HL-60 (cell line): ENCODE results near the gene XPNPEP1.
A peak's percentile ranks its signal among the peaks of the same experiment; 100 is the strongest.

Experiments
- DNase-seq, 2 experiments: peaks; one replicate each; pipeline ENCODE4 v3.0.0-alpha.2; 2010 to 2020; ENCODE audit warnings: low read depth in 1 of 2, low spot score in 1 of 2
- H3K27ac ChIP-seq: fragments of 250-450 bp; sonication (Bioruptor Pico); replicated peaks from 2 replicates; pipeline ENCODE4 v1.5.1; 2020; ENCODE audit warnings: mild to moderate bottlenecking, moderate library complexity
- H3K27me3 ChIP-seq: fragments of 250-450 bp; sonication (Bioruptor Pico); 2 replicates; pipeline ENCODE4 v1.5.1; 2021; ENCODE audit warnings: mild to moderate bottlenecking, moderate library complexity; ENCODE audit not compliant: insufficient read depth, poor library complexity, severe bottlenecking
- H3K4me3 ChIP-seq: replicated peaks from 2 replicates; pipeline ENCODE4 v1.5.1; 2011; ENCODE audit warnings: mild to moderate bottlenecking, control low read depth, low read length; ENCODE audit not compliant: insufficient read depth
- GABPA ChIP-seq: IDR thresholded peaks from 2 replicates; pipeline ENCODE4 v1.6.1; 2012; ENCODE audit warnings: low read depth
- POLR2AphosphoS5 ChIP-seq: IDR thresholded peaks from 2 replicates; pipeline ENCODE4 v1.6.1; 2012; ENCODE audit warnings: low read depth
- REST ChIP-seq: IDR thresholded peaks from 2 replicates; pipeline ENCODE4 v1.6.1; 2012; ENCODE audit warnings: low read depth; ENCODE audit not compliant: insufficient replicate concordance
- SPI1 ChIP-seq: IDR thresholded peaks from 2 replicates; pipeline ENCODE4 v1.6.1; 2012; ENCODE audit warnings: low read depth, mild to moderate bottlenecking, borderline replicate concordance
- TF ChIP-seq, protein P1 (sequence below): IDR thresholded peaks from one replicate; pipeline ENCODE4 v1.5.1; 2011; ENCODE audit warnings: low read length, control low read depth, inconsistent platforms; ENCODE audit not compliant: insufficient read depth

XPNPEP1 gene

GRCh38 chr10:109926061-109926745, 2.9 kb upstream of the XPNPEP1 start:
- H3K27me3 ChIP-seq, result no peaks in the 10 kb centered on the region
- H3K27ac ChIP-seq, result no peak overlapping the region
- TF ChIP-seq, protein P1, sequence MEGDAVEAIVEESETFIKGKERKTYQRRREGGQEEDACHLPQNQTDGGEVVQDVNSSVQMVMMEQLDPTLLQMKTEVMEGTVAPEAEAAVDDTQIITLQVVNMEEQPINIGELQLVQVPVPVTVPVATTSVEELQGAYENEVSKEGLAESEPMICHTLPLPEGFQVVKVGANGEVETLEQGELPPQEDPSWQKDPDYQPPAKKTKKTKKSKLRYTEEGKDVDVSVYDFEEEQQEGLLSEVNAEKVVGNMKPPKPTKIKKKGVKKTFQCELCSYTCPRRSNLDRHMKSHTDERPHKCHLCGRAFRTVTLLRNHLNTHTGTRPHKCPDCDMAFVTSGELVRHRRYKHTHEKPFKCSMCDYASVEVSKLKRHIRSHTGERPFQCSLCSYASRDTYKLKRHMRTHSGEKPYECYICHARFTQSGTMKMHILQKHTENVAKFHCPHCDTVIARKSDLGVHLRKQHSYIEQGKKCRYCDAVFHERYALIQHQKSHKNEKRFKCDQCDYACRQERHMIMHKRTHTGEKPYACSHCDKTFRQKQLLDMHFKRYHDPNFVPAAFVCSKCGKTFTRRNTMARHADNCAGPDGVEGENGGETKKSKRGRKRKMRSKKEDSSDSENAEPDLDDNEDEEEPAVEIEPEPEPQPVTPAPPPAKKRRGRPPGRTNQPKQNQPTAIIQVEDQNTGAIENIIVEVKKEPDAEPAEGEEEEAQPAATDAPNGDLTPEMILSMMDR, result no peak
- TF ChIP-seq SPI1 (no peak), GABPA (no peak), POLR2AphosphoS5 (no peak), REST (no peak)
- DNase-seq, result no peak
- H3K4me3 ChIP-seq, result no peak overlapping the region

DNA sequence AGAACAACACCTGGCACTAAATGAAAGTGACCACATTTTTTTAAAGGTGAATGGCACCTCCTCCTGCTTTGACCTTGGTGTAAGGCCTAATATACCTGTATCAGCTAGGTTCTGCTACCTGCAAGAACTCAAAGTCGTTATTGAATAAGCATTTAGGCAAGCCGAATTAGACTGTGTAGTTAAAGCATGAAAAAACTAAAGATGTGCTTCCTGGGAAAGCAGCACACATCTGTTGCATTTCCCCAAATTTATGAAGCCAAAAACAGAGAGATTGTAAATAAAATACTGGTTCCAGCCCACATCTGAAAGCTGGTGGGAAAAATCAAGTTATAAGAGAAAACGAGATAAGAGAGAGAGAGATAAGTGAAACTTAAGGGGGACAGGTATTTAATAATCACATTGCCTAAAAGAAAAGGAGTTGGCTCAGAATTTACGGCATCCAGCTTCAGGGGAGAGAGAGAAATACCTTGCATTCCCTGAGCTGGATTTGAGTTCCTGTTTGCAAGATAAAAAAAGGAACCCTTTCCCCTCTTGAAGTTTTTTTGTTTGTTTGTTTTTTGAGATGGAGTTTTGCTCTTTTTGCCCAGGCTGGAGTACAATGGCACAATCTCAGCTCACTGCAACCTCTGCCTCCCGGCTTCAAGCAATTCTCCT, 1.8 kb upstream of the XPNPEP1 start:
- TF ChIP-seq GABPA (no peak), SPI1 (peak; percentile 8; the same call in 1 of the 2 replicates)
- TF ChIP-seq, protein P1, result no peak
- Histone ChIP-seq H3K27ac (no peak overlapping the region), H3K4me3 (no peak overlapping the region), H3K27me3 (no peaks in the 10 kb centered on the region)
- DNase-seq, result no peak

GRCh38 chr10:109924087-109924486, 776 bp upstream of the XPNPEP1 start:
- Histone ChIP-seq H3K4me3 (no peak overlapping the region), H3K27ac (no peak overlapping the region; the same call in 1 of the 2 replicates)

More at GRCh38 chr10:109924087-109924486, 776 bp upstream of the XPNPEP1 start:
- H3K27me3 ChIP-seq, result no peaks in the 10 kb centered on the region
- TF ChIP-seq POLR2AphosphoS5 (no peak), GABPA (no peak), REST (no peak), SPI1 (no peak)
- TF ChIP-seq, protein P1, result no peak
- no peak for DNase-seq
